Right ventricle myocardium superior (tissue), 1 donor: ENCODE measurements around the gene FNDC5. TPM values are rescaled to one million over a fixed set of nuclear protein-coding genes. Genes with fewer than 3 reads are reported as not detected.

Experiments used
- ATAC-seq: fragments of 200-7000 bp; cut with Tn5 transposase; one replicate; pipeline ENCODE4 v1.9.1; 2020; ENCODE audit warnings: mild to moderate bottlenecking; ENCODE audit not compliant: poor library complexity
- DNase-seq: peaks from one replicate; pipeline ENCODE4 v3.0.0-alpha.2; 2020
- intact Hi-C: fragments of 100-400 bp; cut with DNase I; formaldehyde crosslinking; loops from one replicate; pipeline ENCODE4 v1.11.2; 2022
- total RNA-seq: library from RNA; stranded (reverse); fragmentation: NEBNext Ultra II Directional; extraction: Animal tissue kit (Norgen Biotek cat#: 25700); gene quantifications from one replicate; pipeline ENCODE4 v1.2.1, GENCODE V29; 2021
- donor health status: DM: no; HTN: yes; CAD: no; lungs with severe emphysema.

The FNDC5 gene
- total RNA-seq, 1 donor from 2014 or later, result 139 TPM

GRCh38 chr1:32899586-32900296, 29.0 kb upstream of the FNDC5 start:
- ATAC-seq, result no peak
- DNase-seq, result no peak
- intact Hi-C loops, result no loop called here

DNA sequence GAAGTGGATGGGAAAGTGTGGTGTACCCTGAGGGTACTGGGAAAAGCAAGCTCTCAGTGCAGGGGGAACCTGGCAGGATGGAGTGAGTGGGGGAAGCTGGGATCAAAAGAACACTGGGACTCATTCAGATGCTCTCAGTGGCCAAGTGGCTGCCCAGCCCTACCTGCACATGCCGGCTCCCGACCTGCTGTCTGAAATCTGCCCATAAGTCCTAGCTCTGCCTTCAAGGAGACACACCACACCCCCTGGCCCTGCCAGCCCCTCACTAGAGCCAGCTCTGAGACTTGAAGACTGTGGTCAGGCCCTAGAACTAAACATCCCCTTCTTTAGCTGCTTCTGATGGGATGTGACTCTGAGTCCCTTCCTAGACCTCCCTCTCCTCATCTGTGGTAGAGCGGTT, 28.2 kb upstream of the FNDC5 start:
- DNase-seq, result no peak
- no peak for ATAC-seq
- intact Hi-C loops, result no loop called here

DNA sequence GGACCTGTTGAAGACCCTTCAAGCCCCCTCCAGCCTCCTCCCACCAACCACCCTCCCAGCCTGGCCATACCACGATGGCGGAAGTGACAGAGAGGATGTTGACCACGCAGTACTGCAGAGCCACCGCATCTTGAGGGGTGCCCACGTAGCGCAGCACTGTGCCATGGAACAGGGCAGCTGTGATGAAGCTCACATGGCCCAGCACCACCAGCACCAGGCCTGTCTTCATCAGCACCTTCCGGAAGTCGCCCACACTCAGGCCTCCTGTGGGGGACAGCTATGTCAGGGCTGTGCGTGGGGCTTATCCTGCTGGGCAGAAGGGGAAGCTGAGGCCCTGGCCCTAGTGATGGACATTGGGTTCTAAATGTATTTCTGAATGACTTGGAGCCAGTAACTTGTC, 27.3 kb upstream of the FNDC5 start:
- no peak for DNase-seq
- ATAC-seq, result no peak
- intact Hi-C loops, result no loop called here

DNA sequence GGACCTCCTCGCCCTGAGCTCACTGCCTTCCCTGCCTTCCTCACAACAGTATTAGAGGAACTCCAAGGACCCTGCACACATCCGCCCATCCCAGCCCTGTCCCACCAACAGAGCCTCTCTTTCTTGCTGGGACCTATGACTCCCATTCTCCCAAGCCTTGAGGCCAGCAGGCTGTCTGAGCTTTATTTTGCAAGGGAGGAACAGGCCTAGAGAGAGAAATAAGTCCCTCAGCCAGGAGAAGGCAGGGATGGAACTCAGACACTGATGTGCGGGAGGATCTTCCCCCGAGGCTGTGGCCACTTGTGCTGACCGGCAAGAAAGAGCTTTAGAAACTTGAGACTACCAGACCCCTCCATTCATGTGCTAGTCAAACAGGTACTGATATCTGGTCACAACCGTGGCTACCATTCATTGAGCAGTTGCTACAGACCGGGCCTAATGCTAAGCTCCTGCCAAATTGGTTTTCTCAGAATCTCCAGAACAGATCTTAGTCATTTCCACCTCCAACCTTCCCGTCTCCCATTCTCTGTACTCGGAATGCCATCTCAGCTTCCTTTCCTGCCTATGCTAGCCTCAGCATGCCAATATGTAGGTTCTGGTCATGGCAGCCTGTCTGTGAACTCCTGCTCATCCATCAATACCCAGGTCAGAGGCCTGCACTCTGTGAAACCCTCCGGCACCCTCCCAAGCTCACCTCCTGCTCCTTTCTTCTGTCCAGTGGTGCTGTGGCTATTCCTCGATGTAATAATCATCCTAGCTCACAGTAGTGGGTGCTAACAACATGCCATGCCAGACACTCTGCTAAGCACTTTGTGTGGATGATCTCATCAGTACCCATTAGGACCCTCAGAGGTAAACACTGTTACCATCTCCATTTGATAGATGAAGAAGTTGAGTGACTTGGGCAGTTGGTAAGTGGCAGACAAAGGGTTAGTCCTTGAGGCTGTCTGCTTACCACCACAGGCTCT, 26.7 kb upstream of the FNDC5 start:
- DNase-seq, result no peak
- no peak for ATAC-seq
- intact Hi-C loops, result no loop called here

- intact Hi-C loops, result no loop called here
- DNase-seq (no peak), ATAC-seq (no peak)
Observed at GRCh38 chr1:32896451-32896850, 25.7 kb upstream of the FNDC5 start.

- no peak for DNase-seq
- ATAC-seq, result no peak
- intact Hi-C loops, result no loop called here
Observed at GRCh38 chr1:32895325-32896215, 24.9 kb upstream of the FNDC5 start.

DNA sequence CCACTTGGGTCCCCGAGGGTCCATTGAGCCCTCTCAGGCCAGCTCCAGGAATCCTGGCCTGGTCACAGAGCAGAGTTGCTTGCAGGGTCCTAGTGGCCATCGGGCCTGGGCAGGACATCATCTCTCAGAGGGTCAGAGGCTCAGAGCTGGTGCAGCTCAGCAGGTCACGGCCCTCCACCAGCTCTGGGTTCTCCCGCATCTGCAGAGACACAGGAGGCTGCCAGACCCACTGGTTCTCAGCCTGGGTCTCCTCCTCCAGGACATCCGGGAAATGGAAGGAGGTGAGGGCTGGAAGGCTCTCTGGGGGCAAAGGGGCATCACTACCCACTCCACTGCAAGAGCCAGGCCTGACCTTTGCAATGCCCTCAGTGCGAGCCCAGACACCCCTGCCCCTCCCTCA, 24.0 kb upstream of the FNDC5 start:
- DNase-seq, result no peak

GRCh38 chr1:32894019-32894600, 23.4 kb upstream of the FNDC5 start:
- intact Hi-C loops, result no loop called here
- DNase-seq (no peak), ATAC-seq (peak; percentile 9)

More for the DNA sequence above, 24.0 kb upstream of the FNDC5 start:
- ATAC-seq, result no peak
- intact Hi-C loops, result no loop called here

DNA sequence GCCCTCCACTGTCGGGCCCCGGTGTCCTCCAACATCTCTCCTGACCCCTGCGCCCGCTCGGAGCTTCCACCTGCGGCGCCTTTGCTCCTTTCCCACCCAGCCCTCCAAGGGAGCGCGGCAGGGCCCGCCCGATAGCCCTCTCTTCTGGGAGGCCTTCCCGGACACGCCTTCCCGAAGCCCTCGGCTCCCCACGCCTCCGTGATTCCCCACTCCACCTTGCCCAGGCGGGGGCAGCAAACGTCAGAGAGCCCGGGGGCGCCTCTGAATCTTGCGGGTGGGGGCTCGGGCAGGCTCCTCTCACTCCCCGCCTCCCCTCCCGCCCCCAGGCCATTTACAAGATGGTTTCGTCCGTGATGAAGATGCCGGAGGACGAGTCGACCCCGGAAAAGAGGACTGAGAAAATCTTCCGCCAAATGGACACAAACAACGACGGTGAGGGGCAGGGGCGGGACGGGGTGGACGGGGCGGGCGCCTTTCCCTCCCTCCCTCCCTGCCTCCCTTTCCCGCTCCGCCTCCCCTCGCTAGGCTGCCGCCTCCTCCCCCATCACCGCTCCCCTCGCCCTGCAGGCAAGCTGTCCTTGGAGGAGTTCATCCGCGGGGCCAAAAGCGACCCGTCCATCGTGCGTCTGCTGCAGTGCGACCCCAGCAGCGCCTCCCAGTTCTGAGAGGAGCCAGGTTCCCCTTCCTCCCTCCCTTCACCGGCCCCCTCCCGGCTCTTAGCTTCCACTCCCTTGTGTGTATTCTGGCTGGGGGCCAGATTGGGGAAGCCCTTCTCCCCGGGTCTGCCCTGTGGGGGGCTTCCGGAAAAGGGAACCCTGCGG, 22.7 kb upstream of the FNDC5 start:
- DNase-seq (no peak), ATAC-seq (peak; percentile 62)
- intact Hi-C loops, result no loop called here

- ATAC-seq (peak; percentile 19), DNase-seq (no peak)
- intact Hi-C loops, result no loop called here
Observed at GRCh38 chr1:32892368-32893197, 21.9 kb upstream of the FNDC5 start.

- ATAC-seq, result no peak
- intact Hi-C loops, result no loop called here
- no peak for DNase-seq
Observed at GRCh38 chr1:32891630-32892029, 20.9 kb upstream of the FNDC5 start.

- no peak for ATAC-seq
- DNase-seq, result no peak
- intact Hi-C loops, result no loop called here
Observed at GRCh38 chr1:32891241-32891570, 20.5 kb upstream of the FNDC5 start.

GRCh38 chr1:32890516-32891240, 20.0 kb upstream of the FNDC5 start:
- no peak for ATAC-seq
- no peak for DNase-seq
- intact Hi-C loops, result no loop called here

- DNase-seq (no peak), ATAC-seq (no peak)
- intact Hi-C loops, result no loop called here
Observed at GRCh38 chr1:32889731-32890278, 19.1 kb upstream of the FNDC5 start.

GRCh38 chr1:32888677-32889420, 18.1 kb upstream of the FNDC5 start:
- intact Hi-C loops, result no loop called here
- no peak for ATAC-seq
- no peak for DNase-seq

DNA sequence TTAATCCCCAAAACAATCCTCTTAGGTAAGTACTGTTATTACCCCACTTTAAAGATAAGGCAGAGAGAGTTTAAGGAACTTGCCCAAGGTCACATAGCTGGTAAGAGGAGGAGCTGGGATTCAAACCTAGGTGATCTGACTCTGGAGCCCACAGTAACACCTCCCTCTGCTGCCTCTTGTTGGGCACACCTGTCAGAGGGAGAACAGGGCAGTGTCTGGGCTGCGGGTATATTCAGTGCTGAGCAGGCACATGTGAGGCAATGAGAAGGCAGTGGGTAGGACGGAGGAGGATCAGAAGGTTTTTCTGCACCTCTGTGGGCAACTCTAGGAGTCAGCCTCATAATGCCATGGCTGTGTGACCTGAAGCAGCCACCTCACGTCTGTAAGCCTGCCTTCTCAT, 17.4 kb upstream of the FNDC5 start:
- intact Hi-C loops, result no loop called here
- ATAC-seq, result no peak
- DNase-seq, result no peak
